Neural progenitor cell (in vitro differentiated cells): Measurements from ENCODE around the gene ZNF280D. TPM values are rescaled to one million over a fixed set of nuclear protein-coding genes. Genes with fewer than 3 reads are reported as not detected.
"Not testable (repeated sequence)": the region's sequence is repeated elsewhere in the genome, so short reads cannot be mapped to it uniquely, and the experiment has no call there.

Source experiments
- DNase-seq: peaks from one replicate; pipeline ENCODE4 v3.0.0-alpha.2; 2016; ENCODE audit warnings: low spot score
- H2AFZ ChIP-seq: fragments of 200-600 bp; sonication (generic); replicated peaks from 2 replicates; pipeline ENCODE4 v1.6.1; 2016; ENCODE audit warnings: antibody characterized with exemption
- H3F3A ChIP-seq: fragments of 200-600 bp; sonication (generic); 2 replicates; pipeline ENCODE4 v1.6.1; 2016; ENCODE audit warnings: antibody characterized with exemption, low read depth
- H3K27ac ChIP-seq: fragments of 200-600 bp; sonication (generic); 2 replicates; pipeline ENCODE4 v1.5.1; 2016; ENCODE audit warnings: mild to moderate bottlenecking
- H3K27me3 ChIP-seq: fragments of 200-600 bp; sonication (generic); 2 replicates; pipeline ENCODE4 v1.6.1; 2016; ENCODE audit warnings: mild to moderate bottlenecking, moderate library complexity
- H3K36me3 ChIP-seq: fragments of 200-600 bp; sonication (generic); 2 replicates; pipeline ENCODE4 v1.5.1; 2016
- H3K4me1 ChIP-seq: fragments of 200-600 bp; sonication (generic); 2 replicates; pipeline ENCODE4 v1.6.1; 2016; ENCODE audit warnings: mixed run types
- H3K4me2 ChIP-seq: fragments of 200-600 bp; sonication (generic); 2 replicates; pipeline ENCODE4 v1.6.1; 2016
- H3K4me3 ChIP-seq: fragments of 200-600 bp; sonication (generic); 2 replicates; pipeline ENCODE4 v1.5.1; 2016
- H3K79me2 ChIP-seq: fragments of 200-600 bp; sonication (generic); 2 replicates; pipeline ENCODE4 v1.6.1; 2016; ENCODE audit warnings: low read depth
- H3K9ac ChIP-seq: fragments of 200-600 bp; sonication (generic); 2 replicates; pipeline ENCODE4 v1.6.1; 2016
- H3K9me3 ChIP-seq: fragments of 200-600 bp; sonication (generic); 2 replicates; pipeline ENCODE4 v1.5.1; 2016; ENCODE audit warnings: low read depth
- H4K20me1 ChIP-seq: fragments of 200-600 bp; sonication (generic); 2 replicates; pipeline ENCODE4 v1.6.1; 2016; ENCODE audit warnings: low read depth
- H3K27ac Mint-ChIP-seq: 3 replicates; pipeline ENCODE4 v1.8.0; 2021; ENCODE audit warnings: mixed read lengths
- H3K27me3 Mint-ChIP-seq: 2 replicates; pipeline ENCODE4 v1.8.0; 2022; ENCODE audit warnings: low read depth, mild to moderate bottlenecking, inconsistent platforms, moderate library complexity, mixed read lengths; ENCODE audit not compliant: insufficient read depth
- H3K36me3 Mint-ChIP-seq: 3 replicates; pipeline ENCODE4 v1.8.0; 2021; ENCODE audit warnings: mixed read lengths
- H3K4me1 Mint-ChIP-seq: 3 replicates; pipeline ENCODE4 v1.8.0; 2021; ENCODE audit warnings: mixed read lengths
- H3K4me3 Mint-ChIP-seq: 3 replicates; pipeline ENCODE4 v1.8.0; 2021; ENCODE audit warnings: mild to moderate bottlenecking, moderate library complexity, mixed read lengths
- H3K9me3 Mint-ChIP-seq: 3 replicates; pipeline ENCODE4 v1.8.0; 2020; ENCODE audit warnings: mixed read lengths
- EZH2 ChIP-seq: fragments of 200-600 bp; sonication (generic); IDR thresholded peaks from 2 replicates; pipeline ENCODE4 v1.6.1; 2017; ENCODE audit warnings: antibody characterized with exemption, mild to moderate bottlenecking, moderate library complexity
- EZH2phosphoT487 ChIP-seq: fragments of 200-600 bp; sonication (generic); IDR thresholded peaks from 2 replicates; pipeline ENCODE4 v1.6.1; 2017; ENCODE audit warnings: antibody characterized with exemption
- total RNA-seq: library from RNA; depleted of rRNA; stranded (reverse); fragments of >200 nt; gene quantifications from 2 replicates; pipeline ENCODE4 v1.2.3, GENCODE V29; 2015; ENCODE audit warnings: low replicate concordance
- TF ChIP-seq, protein P1 (sequence below): fragments of 200-600 bp; sonication (generic); IDR thresholded peaks from 2 replicates; pipeline ENCODE4 v1.5.1; 2017; ENCODE audit warnings: antibody characterized with exemption, mild to moderate bottlenecking

The ZNF280D gene
- 3.1 and 9.9 TPM in 2 replicates for total RNA-seq

DNA sequence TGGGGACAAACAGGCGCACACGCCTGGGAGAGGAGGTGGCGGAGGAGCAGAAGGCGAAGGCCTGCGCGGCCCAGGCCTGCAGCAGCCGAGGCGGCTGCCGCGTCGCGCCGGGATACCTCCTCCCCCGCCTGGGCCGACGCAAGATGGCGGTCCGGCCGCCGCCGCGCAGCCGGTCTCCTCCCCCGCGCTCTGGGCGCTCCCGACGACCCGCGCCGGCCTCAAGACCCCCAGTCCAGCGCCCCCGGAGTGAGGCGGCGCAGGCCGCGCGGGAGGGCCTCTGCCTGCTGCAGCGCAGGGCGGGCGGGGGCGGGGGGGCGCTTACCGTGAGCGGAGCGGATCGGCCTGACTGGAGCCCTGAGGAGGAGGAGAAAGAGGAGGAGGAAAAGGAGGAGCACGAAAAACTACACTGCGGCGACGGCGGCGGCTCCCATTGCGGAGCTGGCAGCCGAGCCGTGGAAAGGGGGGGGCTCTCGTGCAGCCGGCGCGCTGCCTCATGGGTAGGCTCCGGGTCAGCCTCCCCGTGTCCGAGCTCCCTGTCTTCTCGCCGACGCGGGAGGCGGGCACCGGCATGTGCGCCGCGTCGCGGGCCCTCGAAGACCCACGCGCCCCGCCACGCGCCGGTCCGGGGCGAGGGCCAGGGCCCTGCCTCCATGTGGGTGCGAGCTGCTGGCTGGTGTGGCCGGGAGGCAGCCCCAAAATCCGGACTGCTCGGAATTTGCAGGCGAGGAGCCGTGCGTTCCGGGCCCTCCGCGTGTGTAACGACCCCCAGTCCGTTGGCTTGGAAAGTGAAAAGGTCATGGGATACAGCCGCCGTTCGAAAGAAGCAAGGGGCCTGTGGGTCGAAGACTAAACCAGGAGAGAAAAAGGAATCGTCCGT lies at the start of gene ZNF280D:
Gene ZNF280D (minus strand): TSS at position 374 of the 877 bp plus-strand sequence. CDS start 26,400 bp downstream, outside the sequence.
- peaks cover under 1% of the 10 kb centered on the region for H3K36me3 Mint-ChIP-seq
- no peaks in the 10 kb centered on the region for H3K27me3 Mint-ChIP-seq
- no peak for DNase-seq
- H3K9me3 Mint-ChIP-seq, result peaks cover 16% of the 10 kb centered on the region
- Histone ChIP-seq H3K79me2 (no peaks in the 10 kb centered on the region), H3K9me3 (no peaks in the 10 kb centered on the region), H4K20me1 (no peaks in the 10 kb centered on the region), H3K4me2 (no peak within 1 kb of the TSS), H3K27ac (no peak within 1 kb of the TSS), H3K27me3 (no peaks in the 10 kb centered on the region), H2AFZ (no peak within 1 kb of the TSS), H3K36me3 (no peaks in the 10 kb centered on the region), H3K9ac (no peak within 1 kb of the TSS), H3K4me1 (no peaks in the 10 kb centered on the region), H3F3A (no peaks in the 10 kb centered on the region), H3K4me3 (no peak within 1 kb of the TSS)
- H3K4me1 Mint-ChIP-seq, result peaks cover 8% of the 10 kb centered on the region
- peak within 1 kb of the TSS; percentile 94 for H3K27ac Mint-ChIP-seq
- no peak for TF ChIP-seq EZH2phosphoT487
- TF ChIP-seq EZH2, result no peak
- TF ChIP-seq, protein P1, sequence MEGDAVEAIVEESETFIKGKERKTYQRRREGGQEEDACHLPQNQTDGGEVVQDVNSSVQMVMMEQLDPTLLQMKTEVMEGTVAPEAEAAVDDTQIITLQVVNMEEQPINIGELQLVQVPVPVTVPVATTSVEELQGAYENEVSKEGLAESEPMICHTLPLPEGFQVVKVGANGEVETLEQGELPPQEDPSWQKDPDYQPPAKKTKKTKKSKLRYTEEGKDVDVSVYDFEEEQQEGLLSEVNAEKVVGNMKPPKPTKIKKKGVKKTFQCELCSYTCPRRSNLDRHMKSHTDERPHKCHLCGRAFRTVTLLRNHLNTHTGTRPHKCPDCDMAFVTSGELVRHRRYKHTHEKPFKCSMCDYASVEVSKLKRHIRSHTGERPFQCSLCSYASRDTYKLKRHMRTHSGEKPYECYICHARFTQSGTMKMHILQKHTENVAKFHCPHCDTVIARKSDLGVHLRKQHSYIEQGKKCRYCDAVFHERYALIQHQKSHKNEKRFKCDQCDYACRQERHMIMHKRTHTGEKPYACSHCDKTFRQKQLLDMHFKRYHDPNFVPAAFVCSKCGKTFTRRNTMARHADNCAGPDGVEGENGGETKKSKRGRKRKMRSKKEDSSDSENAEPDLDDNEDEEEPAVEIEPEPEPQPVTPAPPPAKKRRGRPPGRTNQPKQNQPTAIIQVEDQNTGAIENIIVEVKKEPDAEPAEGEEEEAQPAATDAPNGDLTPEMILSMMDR, result no peak
- H3K4me3 Mint-ChIP-seq, result peak within 1 kb of the TSS; percentile 84

GRCh38 chr15:56782306-56782705 lies 49.0 kb upstream of the ZNF280D start:
- Histone ChIP-seq H3K4me2 (no peak overlapping the region), H3K27ac (no peak overlapping the region), H3K9me3 (no peaks in the 10 kb centered on the region), H3K79me2 (no peaks in the 10 kb centered on the region), H4K20me1 (no peaks in the 10 kb centered on the region), H3K36me3 (no peaks in the 10 kb centered on the region), H3K9ac (no peak overlapping the region), H3F3A (no peaks in the 10 kb centered on the region), H3K4me3 (no peak overlapping the region), H3K4me1 (no peaks in the 10 kb centered on the region), H3K27me3 (no peaks in the 10 kb centered on the region), H2AFZ (no peak overlapping the region)
- Mint-ChIP-seq H3K36me3 (no peaks in the 10 kb centered on the region), H3K4me1 (no peaks in the 10 kb centered on the region), H3K9me3 (peaks cover 4% of the 10 kb centered on the region), H3K27me3 (no peaks in the 10 kb centered on the region), H3K27ac (no peak overlapping the region), H3K4me3 (no peak overlapping the region)
- TF ChIP-seq, protein P1, result no peak
- TF ChIP-seq EZH2phosphoT487 (no peak), EZH2 (no peak)
- no peak for DNase-seq

GRCh38 chr15:56781666-56782065 lies 48.4 kb upstream of the ZNF280D start:
- H3K27me3 ChIP-seq, result no peaks in the 10 kb centered on the region
- DNase-seq, result no peak
- H3K9me3 ChIP-seq, result no peaks in the 10 kb centered on the region
- H3K27me3 Mint-ChIP-seq, result no peaks in the 10 kb centered on the region
- TF ChIP-seq EZH2, result no peak
- TF ChIP-seq EZH2phosphoT487, result no peak
- TF ChIP-seq, protein P1, result no peak
- H3K9ac ChIP-seq, result no peak overlapping the region
- no peaks in the 10 kb centered on the region for H3K4me1 Mint-ChIP-seq
- H3K36me3 ChIP-seq, result no peaks in the 10 kb centered on the region
- H3K9me3 Mint-ChIP-seq, result peaks cover 4% of the 10 kb centered on the region
- no peaks in the 10 kb centered on the region for H3K4me1 ChIP-seq
- no peak overlapping the region for H3K4me2 ChIP-seq
- no peak overlapping the region for H2AFZ ChIP-seq
- H3K27ac ChIP-seq, result no peak overlapping the region
- no peak overlapping the region for H3K4me3 Mint-ChIP-seq
- H3F3A ChIP-seq, result no peaks in the 10 kb centered on the region
- H3K27ac Mint-ChIP-seq, result no peak overlapping the region
- no peak overlapping the region for H3K4me3 ChIP-seq
- H4K20me1 ChIP-seq, result no peaks in the 10 kb centered on the region
- H3K36me3 Mint-ChIP-seq, result no peaks in the 10 kb centered on the region
- no peaks in the 10 kb centered on the region for H3K79me2 ChIP-seq

- H4K20me1 ChIP-seq, result not testable (repeated sequence)
These were observed 46.9 kb upstream of the ZNF280D start for GRCh38 chr15:56780102-56780725.

DNA sequence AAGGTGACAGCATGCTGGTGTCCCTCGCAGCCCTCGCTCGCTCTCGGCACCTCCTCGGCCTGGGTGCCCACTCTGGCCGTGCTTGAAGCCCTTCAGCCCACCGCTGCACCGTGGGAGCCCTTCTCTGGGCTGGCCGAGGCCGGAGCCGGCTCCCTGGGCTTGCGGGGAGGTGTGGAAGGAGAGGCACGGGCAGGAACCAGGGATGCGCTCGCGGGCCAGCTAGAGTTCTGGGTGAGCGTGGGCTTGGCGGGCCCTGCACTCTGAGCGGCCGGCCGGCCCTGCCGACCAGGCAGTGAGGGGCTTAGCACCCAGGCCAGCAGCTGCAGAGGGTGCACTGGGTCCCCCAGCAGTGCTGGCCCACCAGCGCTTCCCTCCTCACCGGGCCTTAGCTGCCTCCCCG lies 46.1 kb upstream of the ZNF280D start:
- H3K4me1 Mint-ChIP-seq, H3K9me3 Mint-ChIP-seq, H3K4me3 Mint-ChIP-seq, H3K36me3 ChIP-seq, H2AFZ ChIP-seq, H3K27ac Mint-ChIP-seq, H3F3A ChIP-seq, H3K9me3 ChIP-seq, H3K27ac ChIP-seq, H3K27me3 ChIP-seq, H3K9ac ChIP-seq, H3K4me3 ChIP-seq, H3K4me2 ChIP-seq, H3K4me1 ChIP-seq, H3K36me3 Mint-ChIP-seq, H4K20me1 ChIP-seq, H3K27me3 Mint-ChIP-seq, H3K79me2 ChIP-seq, DNase-seq: not testable (repeated sequence)

More at GRCh38 chr15:56780102-56780725, 46.9 kb upstream of the ZNF280D start:
- not testable (repeated sequence) for H3K9me3 Mint-ChIP-seq, H3K4me3 Mint-ChIP-seq, H3K9me3 ChIP-seq, H3K27ac Mint-ChIP-seq, H3K4me2 ChIP-seq, H3K4me1 ChIP-seq, H3K36me3 Mint-ChIP-seq, H2AFZ ChIP-seq, H3K9ac ChIP-seq, H3K4me3 ChIP-seq, H3F3A ChIP-seq, DNase-seq, H3K27me3 ChIP-seq, H3K27ac ChIP-seq, H3K4me1 Mint-ChIP-seq, H3K27me3 Mint-ChIP-seq, H3K36me3 ChIP-seq, H3K79me2 ChIP-seq
